Heart right ventricle (tissue), 16 donors: ENCODE data around the gene CDCA3. TPM values are rescaled to one million over a fixed set of nuclear protein-coding genes. Genes with fewer than 3 reads are reported as not detected.

ENCODE experiments used
- ATAC-seq, 8 donors: fragments of 200-7000 bp; cut with Tn5 transposase; one replicate each; pipeline ENCODE4 v1.9.1; 2020; ENCODE audit warnings: mild to moderate bottlenecking in 8 of 8, moderate library complexity in 8 of 8, moderate number of reproducible peaks in 1 of 8
- DNase-seq, 2 donors: peaks; one replicate each; pipeline ENCODE4 v3.0.0-alpha.2; 2020
- H3K27ac ChIP-seq, 10 donors: fragments of 200-600 bp; sonication (generic) in 2 of 10; one replicate each; pipeline versions ENCODE4 v1.5.0 to v1.8.0; 2020 to 2022; ENCODE audit warnings: mild to moderate bottlenecking in 3 of 10
- H3K27me3 ChIP-seq, 7 donors: fragments of 200-600 bp; one replicate each; pipeline ENCODE4 v1.8.0; 2021 to 2022; ENCODE audit warnings: mild to moderate bottlenecking in 2 of 7
- H3K36me3 ChIP-seq, 9 donors: fragments of 200-600 bp; sonication (generic) in 1 of 9; one replicate each; pipeline versions ENCODE4 v1.5.0 to v1.8.0; 2020 to 2022; ENCODE audit warnings: mild to moderate bottlenecking in 2 of 9
- H3K4me1 ChIP-seq, 9 donors: fragments of 200-600 bp; sonication (generic) in 1 of 9; one replicate each; pipeline versions ENCODE4 v1.5.0 to v1.8.0; 2020 to 2022; ENCODE audit warnings: mild to moderate bottlenecking in 4 of 9
- H3K4me3 ChIP-seq, 10 donors: fragments of 200-600 bp; sonication (generic) in 2 of 10; one replicate each; pipeline versions ENCODE4 v1.5.0 to v1.8.0; 2020 to 2022; ENCODE audit warnings: mild to moderate bottlenecking in 7 of 10, moderate library complexity in 2 of 10
- H3K9me3 ChIP-seq, 11 donors: fragments of 200-600 bp in 10 of 11; sonication (generic) in 2 of 11; one replicate each; pipeline versions ENCODE4 v1.5.0 to v1.8.0; 2013 to 2022; ENCODE audit warnings: mild to moderate bottlenecking in 2 of 11, control low read depth in 1 of 11, moderate library complexity in 1 of 11
- WGBS, 2 donors: extraction: QIAGEN DNeasy Blood & Tissue Kit; methylation state at CpG; one replicate each; pipeline ENCODE4 v1.1.7; 2013; ENCODE audit warnings: inconsistent platforms in 1 of 2; 5-methylcytosine and 5-hydroxymethylcytosine counted together
- intact Hi-C, 10 donors: fragments of 100-400 bp; cut with DNase I; formaldehyde crosslinking; loops; one replicate each; pipeline versions ENCODE4 v1.11.1 to v1.14.2; 2022
- polyA plus RNA-seq, 2 donors: library from polyadenylated mRNA; stranded (reverse); fragments of 200-250 nt; gene quantifications; one replicate each; pipeline ENCODE4 v1.2.3, GENCODE V29; 2013
- total RNA-seq, 10 donors: library from RNA; stranded (reverse); fragmentation: NEBNext Ultra II Directional in 3 of 10; extraction: Animal tissue kit (Norgen Biotek cat#: 25700) in 3 of 10; gene quantifications; one replicate each; pipeline versions ENCODE4 v1.2.1 to v1.2.4, GENCODE V29; 2021 to 2023
- TF ChIP-seq, protein P1 (sequence below), 9 donors: fragments of 200-600 bp; sonication (generic) in 2 of 9; IDR thresholded peaks; one replicate each; pipeline versions ENCODE4 v1.5.0 to v1.8.0; 2021 to 2022; ENCODE audit warnings: antibody characterized with exemption in 9 of 9, mild to moderate bottlenecking in 5 of 9, moderate library complexity in 1 of 9
- donor health status: Arrhythmogenic right ventricular cardiomyopathy.
- donor health status: ischemic (EF 13 %, LVEDD 7.1; RV severe dilation, severe dysfunction).
- donor health status: healthy with polysubstance abuse.
- donor health status: DM: no; HTN: yes; CAD: no.
- donor health status: DM: no; HTN: no; CAD: no.
- donor health status: ischemic (EF 25% LVEDD 6.9; RV normal size, moderate dysfunction).
- donor health status: ischemic (EF 25% LVEDD 5.7; RV mildly dilated, moderate dysfunction).
- donor health status: healthy.
- donor health status: DM: yes; HTN: yes; CAD: no.
- donor health status: Ischemic cardiomyopathy.
- donor health status: ischemic (EF 35%, LVEDD 5.7; RV mildly dilated, moderate dysfunction).
- donor health status: nonischemic (EF 11% LVEDD 7.7; RV severe dilation, severe dysfunction).
- donor health status: DM: yes; HTN: yes; CAD: no.
- donor health status: PGD.
- donor health status: ischemic (EF 29% LVEDD 5.4; RV normal size, mild dysfunction).
- donor health status: nonischemic (EF 23%, LVEDD 6.1; RV moderate dilation, normal function).

The CDCA3 gene
- total and polyA plus RNA-seq, 12 donors = 0.22 to 4.0 (median 0.55) TPM; not detected in 1

DNA sequence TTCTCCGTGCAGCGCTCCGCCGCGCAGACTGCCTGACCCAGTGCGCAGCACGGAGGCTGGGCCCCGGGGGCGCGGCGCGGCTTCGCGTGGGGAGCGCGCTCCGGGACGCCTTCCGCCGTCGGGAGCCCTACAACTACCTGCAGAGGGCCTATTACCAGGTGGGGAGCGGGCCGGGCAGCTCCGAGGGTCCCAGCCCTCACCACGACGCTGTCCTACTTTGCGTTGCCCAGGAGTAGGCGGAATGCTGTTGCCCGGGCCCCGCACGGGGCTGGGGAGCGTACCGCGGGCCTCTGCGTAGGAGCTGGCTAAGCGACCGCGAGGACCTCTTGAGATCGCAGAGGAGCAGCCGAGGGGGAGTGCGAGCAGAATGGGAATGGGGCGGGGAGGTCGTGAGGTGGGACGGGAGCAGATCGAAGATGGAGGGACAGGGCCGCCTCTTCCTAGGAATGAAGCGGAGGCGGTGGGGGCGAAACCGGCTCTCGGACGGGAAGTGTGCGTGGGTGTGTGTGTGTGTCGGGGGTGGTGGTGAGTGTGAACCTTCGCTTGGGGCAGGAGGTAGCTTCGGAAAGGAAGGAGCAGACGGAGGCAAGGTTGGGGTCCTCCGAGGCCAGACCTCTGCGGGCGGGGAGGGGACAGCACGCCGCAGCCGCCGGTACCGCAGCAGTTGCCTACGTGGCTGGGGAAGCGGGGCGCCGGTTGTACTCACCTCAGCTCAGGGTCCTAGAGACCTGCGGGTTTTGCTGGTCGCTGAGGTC lies 22.1 kb downstream of the CDCA3 start:
- peak overlapping the region; percentile 59 to 91 (median 84) for H3K27ac ChIP-seq
- DNase-seq (peak in 1 of 2 donors; percentile 45), ATAC-seq (peak; percentile 11 to 34 (median 24))
- TF ChIP-seq, protein P1, sequence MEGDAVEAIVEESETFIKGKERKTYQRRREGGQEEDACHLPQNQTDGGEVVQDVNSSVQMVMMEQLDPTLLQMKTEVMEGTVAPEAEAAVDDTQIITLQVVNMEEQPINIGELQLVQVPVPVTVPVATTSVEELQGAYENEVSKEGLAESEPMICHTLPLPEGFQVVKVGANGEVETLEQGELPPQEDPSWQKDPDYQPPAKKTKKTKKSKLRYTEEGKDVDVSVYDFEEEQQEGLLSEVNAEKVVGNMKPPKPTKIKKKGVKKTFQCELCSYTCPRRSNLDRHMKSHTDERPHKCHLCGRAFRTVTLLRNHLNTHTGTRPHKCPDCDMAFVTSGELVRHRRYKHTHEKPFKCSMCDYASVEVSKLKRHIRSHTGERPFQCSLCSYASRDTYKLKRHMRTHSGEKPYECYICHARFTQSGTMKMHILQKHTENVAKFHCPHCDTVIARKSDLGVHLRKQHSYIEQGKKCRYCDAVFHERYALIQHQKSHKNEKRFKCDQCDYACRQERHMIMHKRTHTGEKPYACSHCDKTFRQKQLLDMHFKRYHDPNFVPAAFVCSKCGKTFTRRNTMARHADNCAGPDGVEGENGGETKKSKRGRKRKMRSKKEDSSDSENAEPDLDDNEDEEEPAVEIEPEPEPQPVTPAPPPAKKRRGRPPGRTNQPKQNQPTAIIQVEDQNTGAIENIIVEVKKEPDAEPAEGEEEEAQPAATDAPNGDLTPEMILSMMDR (IDR thresholded peaks at IDR 0.05) = no peak
- peaks cover 8 to 52% (median 26%) of the 10 kb centered on the region in 9 donors for H3K4me1 ChIP-seq
- 1% methylated on average over 71 of the region's 71 CpGs for whole genome bisulfite sequencing, 2 donors
- H3K27me3 ChIP-seq = peaks cover 0 to 40% (median 0%) of the 10 kb centered on the region in 7 donors
- peaks cover 0 to 30% (median 0%) of the 10 kb centered on the region in 9 donors for H3K36me3 ChIP-seq
- intact Hi-C loops = loop anchor here (5.0 to 10.0 kb wide), 7 partner anchors 52 to 214 kb away; partner anchors contain the start of genes MLF2 (in 7 of the 10) and PTMS (in 1 of the 10)
- H3K4me3 ChIP-seq = peak overlapping the region; percentile 58 to 95 (median 76)
- no peaks in the 10 kb centered on the region for H3K9me3 ChIP-seq

GRCh38 chr12:6827982-6828780 lies 22.9 kb downstream of the CDCA3 start, which contains the start of gene P3H3:
Gene P3H3 (plus strand): TSS chr12:6828407. CDS start chr12:6828441, 34 bp downstream.
- DNase-seq (peak; percentile 50 to 52), ATAC-seq (peak in 5 of 8 donors; percentile 2 to 36 (median 11))
- Histone ChIP-seq H3K4me1 (peaks cover 8 to 52% (median 26%) of the 10 kb centered on the region in 9 donors), H3K9me3 (no peaks in the 10 kb centered on the region), H3K36me3 (peaks cover 0 to 23% (median 0%) of the 10 kb centered on the region in 9 donors), H3K4me3 (peak within 1 kb of the TSS; percentile 58 to 95 (median 76)), H3K27ac (peak within 1 kb of the TSS; percentile 59 to 91 (median 84)), H3K27me3 (peaks cover 0 to 46% (median 0%) of the 10 kb centered on the region in 7 donors)
- intact Hi-C loops = loop anchor here (5.0 to 10.0 kb wide), 7 partner anchors 51 to 213 kb away; partner anchors contain the start of genes MLF2 (in 7 of the 10) and PTMS (in 1 of the 10)
- TF ChIP-seq, protein P1 (IDR thresholded peaks at IDR 0.05) = peak in 3 of 9 donors; percentile 6 to 37 (median 18)
- WGBS, 2 donors = 1 to 2% methylated on average over 52 to 59 of the region's 60 CpGs

DNA sequence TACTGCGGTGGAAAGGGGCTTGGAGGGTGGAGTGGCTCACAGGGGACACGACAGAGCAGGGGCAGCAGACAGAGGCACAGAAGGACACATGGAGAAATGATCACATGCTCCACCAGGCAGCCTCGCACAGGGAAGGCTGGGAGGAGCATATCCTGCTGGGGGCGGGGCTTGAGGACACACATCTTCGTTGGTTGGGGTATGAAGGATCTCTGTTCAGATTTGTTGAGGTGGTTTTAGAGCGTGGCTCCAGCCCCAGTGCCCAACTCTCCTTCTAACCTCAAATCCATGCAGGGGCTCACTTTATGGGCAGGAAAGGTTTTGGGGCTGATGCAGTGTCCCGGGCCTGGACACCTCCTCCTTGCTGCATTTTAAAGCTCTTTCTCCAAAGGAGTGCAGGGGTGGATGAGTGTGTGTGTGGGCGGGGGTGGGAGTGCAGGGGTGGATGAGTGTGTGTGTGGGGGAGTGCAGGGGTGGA lies 23.6 kb downstream of the CDCA3 start:
- ATAC-seq (peak; percentile 29 to 63 (median 56)), DNase-seq (peak; percentile 86 to 89)
- H3K27me3 ChIP-seq = peaks cover 0 to 52% (median 0%) of the 10 kb centered on the region in 7 donors
- H3K36me3 ChIP-seq = peaks cover 0 to 23% (median 0%) of the 10 kb centered on the region in 9 donors
- WGBS, 2 donors = 12 to 21% methylated on average over 8 of the region's 8 CpGs
- H3K27ac ChIP-seq = peak overlapping the region in 8 of 10 donors; percentile 6 to 56 (median 44)
- peaks cover 8 to 54% (median 30%) of the 10 kb centered on the region in 9 donors for H3K4me1 ChIP-seq
- peak overlapping the region in 2 of 10 donors; percentile 77 to 95 for H3K4me3 ChIP-seq
- TF ChIP-seq, protein P1 (IDR thresholded peaks at IDR 0.05) = no peak
- intact Hi-C loops = loop anchor here (5.0 to 10.0 kb wide), 7 partner anchors 50 to 213 kb away; partner anchors contain the start of genes MLF2 (in 7 of the 10) and PTMS (in 1 of the 10)
- H3K9me3 ChIP-seq = no peaks in the 10 kb centered on the region
